ENCODE results near the gene SLC34A1. TPM values are rescaled to one million over a fixed set of nuclear protein-coding genes. Genes with fewer than 3 reads are reported as not detected.
A peak's percentile ranks its signal among the peaks of the same experiment; 100 is the strongest.

SLC34A1 gene
- total and polyA plus RNA-seq, 2 of the 13 experiments (the other 11 are each of a cell fraction or from before 2014, with no cell fraction given): 0.03 to 0.20 TPM

- BruUV-seq (replicated peaks): no TSS peak
- Histone ChIP-seq H3K27me3 (ENCODE audit: control insufficient read depth in 1 of 2, insufficient read depth in 2 of 2, low read length in 2 of 2) (no peaks in the 10 kb centered on the region), H3K36me3 (replicated peaks in 1 of 2; ENCODE audit: control insufficient read depth in 1 of 2, insufficient read depth in 2 of 2, low read length in 2 of 2) (no peaks in the 10 kb centered on the region), H3K79me2 (ENCODE audit: insufficient read depth, low read length) (no peaks in the 10 kb centered on the region), H4K20me1 (ENCODE audit: insufficient read depth, low read length) (no peaks in the 10 kb centered on the region), H2AFZ (ENCODE audit: low read length) (no peak overlapping the region), H3K4me2 (ENCODE audit: low read depth, low read length) (peak overlapping the region; percentile 71), H3K4me1 (ENCODE audit: insufficient read depth, low read length) (peaks cover 20% of the 10 kb centered on the region), H3K27ac (ENCODE audit: extremely low read length, insufficient read depth, low read length) (no peak overlapping the region), H3K9ac (ENCODE audit: insufficient read depth, low read depth, low read length) (peak overlapping the region; percentile 39; the same call in 1 of the 2 replicates), H3K4me3 (replicated peaks in 1 of 3; ENCODE audit: insufficient read depth in 1 of 3, low read depth in 2 of 3, low read length in 3 of 3) (peak overlapping the region; percentile 30 to 70 (median 59); a peak in 5 of 6 replicates), H3K9me3 (ENCODE audit: low read length) (no peaks in the 10 kb centered on the region)
- DNase-seq (ENCODE audit: low spot score) (no peak), FAIRE-seq (no peak), ATAC-seq (peak; percentile 91)
- 50% methylated on average over 6 of the region's 93 CpGs for WGBS (ENCODE audit: low lambda C conversion rate)
- ChIA-PET CTCF (ENCODE audit: low intra/inter-chr PET ratio, low total read pairs) (interaction anchor here (0.6 to 2.3 kb wide), 4 partner anchors 22 to 97 kb away, joined by 3 to 35 read pairs (median 3); partner anchors contain the start of gene GRK6), POLR2A (interaction anchor here (0.5 to 3.3 kb wide), 11 partner anchors 21 to 94 kb away, joined by 3 to 19 read pairs (median 4); partner anchors contain the start of genes GRK6, PDLIM7 and PRR7)
- in situ Hi-C loops (cut with HindIII; ENCODE audit: extremely low pct_ligation_motif_present, low pct_unique_long_range_greater_than_20kb) (no loop called here), intact Hi-C loops (cut with micrococcal nuclease; ENCODE audit: unreplicated experiment) (loop anchor here (1.0 kb wide), 1 partner anchor 50 kb away; no protein-coding TSS in a partner anchor)
- 0 out of 2 replicates have a peak, but pooled peaks have one; percentile 6 for TF ChIP-seq ZNF253 (CRISPR knock-in tag; IDR thresholded peaks at IDR 0.05; ENCODE audit: borderline replicate concordance)
- TF ChIP-seq THAP9 (CRISPR knock-in tag; IDR thresholded peaks at IDR 0.05; ENCODE audit: borderline replicate concordance): peak; percentile 26; the same call in 1 of the 2 replicates
- TF ChIP-seq HOXA5 (CRISPR knock-in tag; IDR thresholded peaks at IDR 0.05): no peak
- TF ChIP-seq MYPOP (CRISPR knock-in tag; IDR thresholded peaks at IDR 0.05): peak; percentile 99
- TF ChIP-seq HNRNPLL (IDR thresholded peaks at IDR 0.05; ENCODE audit: low read depth, low read length, poor library complexity, severe bottlenecking): peak; percentile 39
- TF ChIP-seq ZNF652 (CRISPR knock-in tag; IDR thresholded peaks at IDR 0.05; ENCODE audit: borderline replicate concordance, low read depth): peak; percentile 62; the same call in 1 of the 2 replicates
- peak; percentile 69 for TF ChIP-seq UBTF (CRISPR knock-in tag; IDR thresholded peaks at IDR 0.05)
- TF ChIP-seq ZNF709 (CRISPR knock-in tag; IDR thresholded peaks at IDR 0.05): peak; percentile 46; the same call in 1 of the 2 replicates
- TF ChIP-seq ZFY (CRISPR knock-in tag; IDR thresholded peaks at IDR 0.05): peak; percentile 53; the same call in 1 of the 2 replicates
- peak; percentile 48 for TF ChIP-seq RBFOX2 (IDR thresholded peaks at IDR 0.05; ENCODE audit: low read depth, low read length)
- TF ChIP-seq ZNF17 (CRISPR knock-in tag; IDR thresholded peaks at IDR 0.05): no peak
- TF ChIP-seq PHF21A (CRISPR knock-in tag; IDR thresholded peaks at IDR 0.05): peak; percentile 50; the same call in 1 of the 2 replicates
- peak; percentile 80 for TF ChIP-seq RAD21 (CRISPR knock-in tag; IDR thresholded peaks at IDR 0.05)
- TF ChIP-seq ZFP91 (CRISPR knock-in tag; IDR thresholded peaks at IDR 0.05; ENCODE audit: borderline replicate concordance): peak; percentile 42; the same call in 1 of the 2 replicates
Measured at GRCh38 chr5:177403792-177404640, 19.8 kb downstream of the SLC34A1 start.
